HEK293T (cell line): ENCODE results near the gene ERVFRD-1.

Experiments
- BHLHE40 ChIP-seq: fragments of 450-650 bp; IDR thresholded peaks from 2 replicates; pipeline ENCODE4 v1.6.1; 2016; ENCODE audit warnings: mild to moderate bottlenecking, moderate library complexity, borderline replicate concordance
- FOXA1 ChIP-seq: fragments of 450-650 bp; IDR thresholded peaks from 2 replicates; pipeline ENCODE4 v1.6.1; 2016; ENCODE audit warnings: mild to moderate bottlenecking
- FOXK2 ChIP-seq: fragments of 450-650 bp; IDR thresholded peaks from 2 replicates; pipeline ENCODE4 v1.6.1; 2016; ENCODE audit warnings: mild to moderate bottlenecking
- LEF1 ChIP-seq: fragments of 450-650 bp; IDR thresholded peaks from 2 replicates; pipeline ENCODE4 v1.6.1; 2017; ENCODE audit warnings: mild to moderate bottlenecking, borderline replicate concordance
- SP1 ChIP-seq: fragments of 450-650 bp; IDR thresholded peaks from 2 replicates; pipeline ENCODE4 v1.6.1; 2017
- ZNF384 ChIP-seq: fragments of 450-650 bp; IDR thresholded peaks from 2 replicates; pipeline ENCODE4 v1.6.1; 2016

DNA sequence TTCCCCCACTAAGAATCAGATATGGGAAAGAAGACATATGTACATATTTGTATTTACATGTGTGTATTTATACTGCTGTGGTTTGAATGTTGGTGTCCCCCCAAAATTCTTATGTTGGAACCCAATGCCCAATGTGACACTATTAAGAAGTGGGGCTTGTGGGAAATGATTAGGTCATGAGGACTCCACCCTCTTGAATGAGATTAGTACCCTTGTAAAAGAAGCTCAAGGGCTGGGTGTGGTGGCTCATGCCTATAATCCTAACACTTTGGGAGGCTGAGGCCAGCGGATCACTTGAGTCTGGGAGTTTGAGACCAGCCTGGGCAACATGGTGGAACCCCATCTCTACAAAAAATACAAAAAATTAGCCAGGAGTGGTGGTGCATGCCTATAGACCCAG, 21.8 kb downstream of the ERVFRD-1 start:
- no peak for TF ChIP-seq SP1
- no peak for TF ChIP-seq ZNF384
- TF ChIP-seq BHLHE40 = no peak
- TF ChIP-seq FOXK2 = no peak
- TF ChIP-seq LEF1 = no peak
- no peak for TF ChIP-seq FOXA1
